ES-I3 (cell line): Measurements from ENCODE around the gene DNAJB5.
"Not testable (repeated sequence)": the region's sequence is repeated elsewhere in the genome, so short reads cannot be mapped to it uniquely, and the experiment has no call there.

ENCODE experiments used
- H3K36me3 ChIP-seq: 2 replicates; pipeline ENCODE4 v1.6.1; 2013; ENCODE audit warnings: mild to moderate bottlenecking, low read length, control low read depth, moderate library complexity; ENCODE audit not compliant: insufficient read depth
- H3K4me1 ChIP-seq: 2 replicates; pipeline ENCODE4 v1.6.1; 2013; ENCODE audit warnings: mild to moderate bottlenecking, control low read depth, low read length; ENCODE audit not compliant: insufficient read depth
- H3K9ac ChIP-seq: 2 replicates; pipeline ENCODE4 v1.6.1; 2013; ENCODE audit warnings: low read depth, mild to moderate bottlenecking, low read length, moderate library complexity
- H3K9me3 ChIP-seq: 2 replicates; pipeline ENCODE4 v1.6.1; 2013; ENCODE audit warnings: mild to moderate bottlenecking, low read length, moderate library complexity; ENCODE audit not compliant: control insufficient read depth, insufficient read depth

DNAJB5 gene

GRCh38 chr9:35000535-35001284, 11.2 kb downstream of the DNAJB5 start:
- H3K36me3 ChIP-seq, result peaks cover 3% of the 10 kb centered on the region; the same call in 1 of the 2 replicates
- H3K4me1 ChIP-seq, result peaks cover 28% of the 10 kb centered on the region
- H3K9ac ChIP-seq, result no peak overlapping the region
- no peaks in the 10 kb centered on the region for H3K9me3 ChIP-seq

GRCh38 chr9:35001285-35001677, 11.7 kb downstream of the DNAJB5 start:
- Histone ChIP-seq H3K9me3 (no peaks in the 10 kb centered on the region), H3K4me1 (peaks cover 28% of the 10 kb centered on the region), H3K36me3 (no peaks in the 10 kb centered on the region), H3K9ac (no peak overlapping the region)

- no peaks in the 10 kb centered on the region for H3K36me3 ChIP-seq
- no peak overlapping the region for H3K9ac ChIP-seq
- no peaks in the 10 kb centered on the region for H3K9me3 ChIP-seq
- H3K4me1 ChIP-seq, result peaks cover 28% of the 10 kb centered on the region
Observed at GRCh38 chr9:35001803-35002502, 12.4 kb downstream of the DNAJB5 start.

- Histone ChIP-seq H3K4me1 (peaks cover 28% of the 10 kb centered on the region), H3K9ac (no peak overlapping the region), H3K36me3 (no peaks in the 10 kb centered on the region), H3K9me3 (no peaks in the 10 kb centered on the region)
Observed at GRCh38 chr9:35002623-35003022, 13.1 kb downstream of the DNAJB5 start.

GRCh38 chr9:35004299-35004698, 14.8 kb downstream of the DNAJB5 start:
- peaks cover 28% of the 10 kb centered on the region for H3K4me1 ChIP-seq
- H3K9me3 ChIP-seq, H3K9ac ChIP-seq, H3K36me3 ChIP-seq: not testable (repeated sequence)

GRCh38 chr9:35010351-35010958, 20.9 kb downstream of the DNAJB5 start:
- no peaks in the 10 kb centered on the region; the same call in 1 of the 2 replicates for H3K36me3 ChIP-seq
- peaks cover 15% of the 10 kb centered on the region for H3K9me3 ChIP-seq
- no peaks in the 10 kb centered on the region for H3K4me1 ChIP-seq
- no peak overlapping the region for H3K9ac ChIP-seq

- H3K36me3 ChIP-seq, result no peaks in the 10 kb centered on the region
- no peaks in the 10 kb centered on the region for H3K4me1 ChIP-seq
- peaks cover 33% of the 10 kb centered on the region for H3K9me3 ChIP-seq
- H3K9ac ChIP-seq, result no peak overlapping the region
Observed at GRCh38 chr9:35014517-35014916, 25.0 kb downstream of the DNAJB5 start.

- not testable (repeated sequence) for H3K9me3 ChIP-seq, H3K9ac ChIP-seq, H3K36me3 ChIP-seq, H3K4me1 ChIP-seq
Observed at GRCh38 chr9:35023443-35023842, 33.9 kb downstream of the DNAJB5 start.

GRCh38 chr9:35026671-35027070, 37.1 kb downstream of the DNAJB5 start:
- peaks cover 7% of the 10 kb centered on the region for H3K36me3 ChIP-seq
- H3K9me3 ChIP-seq, result peaks cover 21% of the 10 kb centered on the region
- H3K9ac ChIP-seq, result no peak overlapping the region
- H3K4me1 ChIP-seq, result peaks cover 8% of the 10 kb centered on the region

- Histone ChIP-seq H3K36me3 (peaks cover 7% of the 10 kb centered on the region), H3K9me3 (peaks cover 22% of the 10 kb centered on the region), H3K4me1 (peaks cover 8% of the 10 kb centered on the region), H3K9ac (no peak overlapping the region)
Observed at GRCh38 chr9:35027374-35027773, 37.8 kb downstream of the DNAJB5 start.

- Histone ChIP-seq H3K9ac (no peak overlapping the region), H3K4me1 (peaks cover 8% of the 10 kb centered on the region), H3K36me3 (peaks cover 7% of the 10 kb centered on the region), H3K9me3 (peaks cover 22% of the 10 kb centered on the region)
Observed at GRCh38 chr9:35027860-35028259, 38.3 kb downstream of the DNAJB5 start.

- Histone ChIP-seq H3K9me3 (peaks cover 22% of the 10 kb centered on the region), H3K9ac (no peak overlapping the region), H3K4me1 (peaks cover 8% of the 10 kb centered on the region), H3K36me3 (peaks cover 7% of the 10 kb centered on the region)
Observed at GRCh38 chr9:35028341-35028740, 38.8 kb downstream of the DNAJB5 start.

- H3K9me3 ChIP-seq, result peaks cover 22% of the 10 kb centered on the region
- peaks cover 7% of the 10 kb centered on the region for H3K36me3 ChIP-seq
- peaks cover 8% of the 10 kb centered on the region for H3K4me1 ChIP-seq
- no peak overlapping the region for H3K9ac ChIP-seq
Observed at GRCh38 chr9:35029241-35029640, 39.7 kb downstream of the DNAJB5 start.

GRCh38 chr9:35029852-35030251, 40.3 kb downstream of the DNAJB5 start:
- no peak overlapping the region for H3K9ac ChIP-seq
- peaks cover 7% of the 10 kb centered on the region for H3K36me3 ChIP-seq
- H3K9me3 ChIP-seq, result peaks cover 22% of the 10 kb centered on the region
- peaks cover 8% of the 10 kb centered on the region for H3K4me1 ChIP-seq

- Histone ChIP-seq H3K4me1 (no peaks in the 10 kb centered on the region), H3K36me3 (peaks cover 9% of the 10 kb centered on the region), H3K9me3 (peaks cover 22% of the 10 kb centered on the region), H3K9ac (no peak overlapping the region)
Observed at GRCh38 chr9:35033101-35033500, 43.6 kb downstream of the DNAJB5 start.
